GM12874 (cell line): ENCODE results near the gene DDX10.

ENCODE experiments used
- CTCF ChIP-seq: IDR thresholded peaks from 2 replicates; pipeline ENCODE4 v1.5.1; 2011; ENCODE audit warnings: low read depth, mild to moderate bottlenecking, control low read depth, low read length, moderate library complexity; ENCODE audit not compliant: insufficient read depth

The DDX10 gene

GRCh38 chr11:108965306-108966001 lies 300.6 kb downstream of the DDX10 start:
- no peak for TF ChIP-seq CTCF

GRCh38 chr11:108966206-108966605 lies 301.3 kb downstream of the DDX10 start:
- no peak for TF ChIP-seq CTCF

- no peak for TF ChIP-seq CTCF
These were observed 302.1 kb downstream of the DDX10 start for GRCh38 chr11:108966978-108967377.

- no peak for TF ChIP-seq CTCF
These were observed 302.7 kb downstream of the DDX10 start for GRCh38 chr11:108967571-108967970.

- TF ChIP-seq CTCF = no peak
These were observed 305.5 kb downstream of the DDX10 start for GRCh38 chr11:108970221-108970991.

GRCh38 chr11:108973402-108974162 lies 308.7 kb downstream of the DDX10 start:
- TF ChIP-seq CTCF = no peak

- TF ChIP-seq CTCF = no peak
These were observed 310.2 kb downstream of the DDX10 start for GRCh38 chr11:108975026-108975425.
